Activated naive CD4-positive, alpha-beta T cell treated with anti-CD3 and anti-CD28 coated beads for 36 hours (primary cell): ENCODE data around the gene USP32. TPM values are rescaled to one million over a fixed set of nuclear protein-coding genes. Genes with fewer than 3 reads are reported as not detected.

Experiments used
- CTCF ChIA-PET: fragments of 350-600 bp; sonication (Branson Sonifier 250); formaldehyde crosslinking; loops from one replicate; lab custom pipeline; 2021; ENCODE audit warnings: antibody characterized with exemption; lab: Charles Lee
- DNase-seq: peaks from one replicate; pipeline ENCODE4 v3.0.0-alpha.2; 2020
- H3K27ac Mint-ChIP-seq: one replicate; pipeline ENCODE4 v1.8.0; 2021; ENCODE audit warnings: mild to moderate bottlenecking, mixed read lengths
- H3K27me3 Mint-ChIP-seq: one replicate; pipeline ENCODE4 v1.8.0; 2021; ENCODE audit warnings: low read depth, mixed read lengths
- H3K36me3 Mint-ChIP-seq: one replicate; pipeline ENCODE4 v1.8.0; 2021; ENCODE audit warnings: low read depth, mixed read lengths
- H3K4me1 Mint-ChIP-seq: one replicate; pipeline ENCODE4 v1.8.0; 2021; ENCODE audit warnings: low read depth, mixed read lengths
- H3K4me3 Mint-ChIP-seq: one replicate; pipeline ENCODE4 v1.8.0; 2021; ENCODE audit warnings: mild to moderate bottlenecking, moderate library complexity, mixed read lengths
- H3K9me3 Mint-ChIP-seq: one replicate; pipeline ENCODE4 v1.8.0; 2021; ENCODE audit warnings: mixed read lengths
- intact Hi-C: fragments of 100-400 bp; cut with micrococcal nuclease; formaldehyde crosslinking; loops from one replicate; pipeline ENCODE4 v1.15.1; 2023
- total RNA-seq, 2 experiments: library from RNA; stranded (reverse); gene quantifications; one replicate each; pipeline ENCODE4 v1.2.3, GENCODE V29; 2021

Gene USP32
- total RNA-seq, 2 experiments from 2014 or later = 27.6 to 28.9 TPM

DNA sequence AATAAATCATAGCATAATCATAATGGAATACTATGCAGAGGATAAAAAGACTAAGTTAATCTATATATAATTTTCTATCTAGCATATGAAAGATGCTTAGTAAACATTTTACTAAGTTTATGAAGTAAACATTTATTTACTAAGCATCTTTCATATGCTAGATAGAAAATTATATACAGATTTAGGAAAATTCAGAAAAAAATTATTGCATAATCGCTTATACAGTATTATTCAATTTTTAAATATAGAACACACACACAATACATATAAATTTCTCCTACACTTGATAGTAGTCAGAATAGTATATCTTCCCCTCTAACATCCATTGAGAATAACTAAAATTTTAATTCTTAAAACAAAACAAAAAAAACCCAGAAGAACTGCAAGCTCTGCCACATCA, 131.4 kb downstream of the USP32 start:
- CTCF ChIA-PET = no interaction called here
- peaks cover 11% of the 10 kb centered on the region for H3K36me3 Mint-ChIP-seq
- H3K9me3 Mint-ChIP-seq = no peaks in the 10 kb centered on the region
- DNase-seq = no peak
- H3K27ac Mint-ChIP-seq = no peak overlapping the region
- H3K27me3 Mint-ChIP-seq = no peaks in the 10 kb centered on the region
- no peak overlapping the region for H3K4me3 Mint-ChIP-seq
- intact Hi-C loops = no loop called here
- no peaks in the 10 kb centered on the region for H3K4me1 Mint-ChIP-seq

DNA sequence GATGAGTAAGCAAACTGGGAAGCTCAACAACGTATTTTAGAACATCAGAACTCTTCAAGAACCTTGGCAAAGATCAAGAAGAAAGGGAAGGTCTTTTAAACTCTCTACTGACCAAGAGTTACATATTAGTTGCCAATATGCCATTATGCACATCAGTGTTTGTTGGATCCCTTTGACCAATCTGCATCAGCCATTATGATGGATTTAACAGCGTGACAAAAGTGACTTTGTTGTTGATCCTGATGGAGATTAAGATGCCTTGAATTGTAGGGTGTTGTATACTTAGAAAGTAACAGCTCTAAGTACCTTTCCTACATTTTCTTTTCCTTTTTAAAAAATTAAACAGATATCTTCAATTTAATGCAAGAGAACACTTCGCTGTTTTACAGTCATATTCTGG, 133.6 kb downstream of the USP32 start:
- intact Hi-C loops = no loop called here
- H3K36me3 Mint-ChIP-seq = peaks cover 13% of the 10 kb centered on the region
- CTCF ChIA-PET = interaction anchor here (0.5 kb wide), 1 partner anchor 26 kb away, joined by 5 read pairs; no protein-coding TSS in a partner anchor

DNA sequence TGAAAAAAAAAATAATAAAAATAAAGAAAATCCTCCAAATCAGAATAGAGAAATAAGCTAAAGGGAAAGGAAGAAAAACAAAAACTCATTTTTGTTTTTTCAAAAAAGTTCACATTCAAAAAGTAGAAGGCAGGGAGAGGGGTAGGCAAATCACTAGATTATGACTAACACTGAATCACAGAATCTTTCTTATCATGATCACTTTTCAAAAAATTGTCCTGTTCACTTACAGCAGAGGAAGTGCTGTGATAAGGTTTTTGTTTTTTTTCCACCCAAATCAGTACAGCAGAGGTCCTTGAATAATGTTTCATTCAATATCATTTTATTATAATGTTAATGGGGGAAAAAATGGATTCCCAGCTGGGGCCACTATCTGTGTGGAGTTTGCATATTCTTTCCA, 135.8 kb downstream of the USP32 start:
- CTCF ChIA-PET = no interaction called here
- Mint-ChIP-seq H3K9me3 (no peaks in the 10 kb centered on the region), H3K4me3 (no peak overlapping the region), H3K4me1 (no peaks in the 10 kb centered on the region), H3K36me3 (peaks cover 5% of the 10 kb centered on the region), H3K27ac (no peak overlapping the region), H3K27me3 (no peaks in the 10 kb centered on the region)
- intact Hi-C loops = no loop called here
- no peak for DNase-seq

More for the DNA sequence above, 133.6 kb downstream of the USP32 start:
- Mint-ChIP-seq H3K4me3 (no peak overlapping the region), H3K9me3 (no peaks in the 10 kb centered on the region), H3K4me1 (no peaks in the 10 kb centered on the region), H3K27me3 (no peaks in the 10 kb centered on the region), H3K27ac (no peak overlapping the region)
- no peak for DNase-seq

DNA sequence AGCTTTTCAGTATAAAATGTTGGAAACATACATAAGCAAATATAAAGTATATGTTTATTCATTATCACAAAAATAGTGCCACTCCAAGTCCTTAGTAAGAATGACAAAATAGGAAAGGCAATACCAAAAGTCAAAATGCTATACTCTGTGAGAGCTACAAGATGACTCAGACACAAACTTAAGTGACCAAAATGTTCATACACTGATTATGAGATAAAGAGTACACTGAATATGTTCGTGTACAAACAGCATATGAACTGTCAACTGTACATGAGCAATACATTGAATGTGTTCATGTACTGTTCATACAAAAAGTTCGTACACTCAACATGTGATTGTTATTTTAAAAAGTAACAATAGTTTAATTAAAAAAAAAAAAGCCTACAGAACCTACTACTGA, 138.9 kb downstream of the USP32 start:
- no peak for DNase-seq
- Mint-ChIP-seq H3K4me1 (no peaks in the 10 kb centered on the region), H3K27me3 (no peaks in the 10 kb centered on the region), H3K36me3 (peaks cover 11% of the 10 kb centered on the region), H3K27ac (no peak overlapping the region), H3K4me3 (no peak overlapping the region), H3K9me3 (no peaks in the 10 kb centered on the region)
- CTCF ChIA-PET = no interaction called here
- intact Hi-C loops = no loop called here

DNA sequence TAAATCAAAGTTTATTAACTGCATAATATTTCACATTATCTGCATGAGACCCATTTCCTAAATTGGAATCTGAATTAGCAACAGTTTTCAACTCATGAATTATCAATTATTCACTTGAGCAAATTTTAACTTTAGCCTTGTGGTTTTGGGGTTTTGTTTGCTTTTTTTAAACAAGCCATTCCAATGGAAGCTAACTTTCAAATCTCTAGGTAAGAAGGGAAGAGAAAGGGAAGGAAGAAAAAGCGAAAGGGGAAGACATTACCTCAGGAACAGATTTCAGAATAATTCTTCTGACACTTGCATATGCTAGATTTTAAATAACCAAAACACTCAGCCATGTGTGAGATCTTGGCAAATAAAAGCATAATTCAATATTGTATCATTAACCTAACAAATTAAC, 139.5 kb downstream of the USP32 start:
- H3K27me3 Mint-ChIP-seq = no peaks in the 10 kb centered on the region
- no peaks in the 10 kb centered on the region for H3K4me1 Mint-ChIP-seq
- no peak overlapping the region for H3K27ac Mint-ChIP-seq
- intact Hi-C loops = no loop called here
- DNase-seq = no peak
- H3K9me3 Mint-ChIP-seq = no peaks in the 10 kb centered on the region
- no peak overlapping the region for H3K4me3 Mint-ChIP-seq
- CTCF ChIA-PET = no interaction called here
- peaks cover 13% of the 10 kb centered on the region for H3K36me3 Mint-ChIP-seq

DNA sequence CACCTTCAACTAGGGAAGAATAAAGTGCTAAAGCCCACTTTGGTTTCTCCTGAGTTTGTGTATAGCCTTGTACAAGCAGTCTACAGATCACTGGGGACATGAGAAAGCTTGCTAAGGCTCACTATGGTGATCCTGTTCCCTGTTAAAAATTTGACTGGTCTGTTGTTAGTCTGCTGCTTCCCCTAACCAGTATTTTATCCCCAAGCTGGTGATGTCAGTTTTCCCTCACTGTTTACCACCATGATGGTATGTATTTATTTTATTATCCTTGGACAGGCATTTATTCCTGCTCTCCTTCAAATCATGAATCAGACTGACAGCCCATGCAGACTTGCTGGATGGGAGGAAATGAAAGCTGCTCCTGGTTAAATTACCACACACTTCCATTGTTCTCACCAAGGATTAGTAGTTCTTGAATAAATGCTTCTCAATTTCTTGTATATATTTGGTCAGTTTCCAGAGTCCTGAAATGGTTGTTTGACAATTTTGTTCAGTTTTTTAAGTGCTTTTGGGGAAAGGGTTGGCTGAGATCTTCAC, 142.6 kb downstream of the USP32 start:
- no peak overlapping the region for H3K4me3 Mint-ChIP-seq
- CTCF ChIA-PET = no interaction called here
- no peaks in the 10 kb centered on the region for H3K27me3 Mint-ChIP-seq
- peaks cover 12% of the 10 kb centered on the region for H3K36me3 Mint-ChIP-seq
- no peaks in the 10 kb centered on the region for H3K9me3 Mint-ChIP-seq
- intact Hi-C loops = no loop called here
- no peak overlapping the region for H3K27ac Mint-ChIP-seq
- H3K4me1 Mint-ChIP-seq = no peaks in the 10 kb centered on the region
- no peak for DNase-seq

DNA sequence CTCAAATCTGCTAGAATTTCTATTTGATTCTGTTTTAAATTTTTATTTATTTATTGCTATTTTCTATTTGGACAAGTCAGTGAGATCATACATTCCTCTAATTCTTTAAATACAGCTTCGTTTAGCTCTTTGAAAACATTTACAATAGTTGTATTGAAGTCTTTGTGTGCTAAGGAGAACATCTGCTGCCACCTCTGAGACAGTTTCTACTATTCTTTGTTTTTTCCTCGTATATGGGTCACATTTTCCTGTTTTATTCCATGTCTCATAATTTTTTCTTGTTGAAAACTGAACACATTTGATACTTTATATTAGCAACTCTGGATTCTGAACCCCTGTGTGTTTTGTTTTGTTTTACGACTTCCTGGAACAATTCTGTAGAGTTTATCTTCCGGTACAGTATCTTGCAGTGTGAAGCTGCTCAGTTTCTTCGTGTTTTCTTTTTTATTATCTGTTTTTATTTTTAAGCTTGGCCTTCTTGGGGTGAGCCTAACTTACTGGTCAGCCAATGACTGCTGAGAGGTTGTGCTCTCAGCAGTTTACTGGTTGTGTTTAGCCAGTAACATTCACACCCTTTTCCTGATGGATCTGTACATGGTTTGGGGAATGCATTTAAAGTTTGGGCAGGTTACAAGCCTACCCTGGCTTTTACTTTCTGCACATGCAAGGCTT, 143.2 kb downstream of the USP32 start:
- H3K36me3 Mint-ChIP-seq = peaks cover 12% of the 10 kb centered on the region
- CTCF ChIA-PET = no interaction called here
- no peaks in the 10 kb centered on the region for H3K27me3 Mint-ChIP-seq
- no peak for DNase-seq
- H3K9me3 Mint-ChIP-seq = no peaks in the 10 kb centered on the region
- H3K4me3 Mint-ChIP-seq = no peak overlapping the region
- no peak overlapping the region for H3K27ac Mint-ChIP-seq
- intact Hi-C loops = no loop called here
- no peaks in the 10 kb centered on the region for H3K4me1 Mint-ChIP-seq

DNA sequence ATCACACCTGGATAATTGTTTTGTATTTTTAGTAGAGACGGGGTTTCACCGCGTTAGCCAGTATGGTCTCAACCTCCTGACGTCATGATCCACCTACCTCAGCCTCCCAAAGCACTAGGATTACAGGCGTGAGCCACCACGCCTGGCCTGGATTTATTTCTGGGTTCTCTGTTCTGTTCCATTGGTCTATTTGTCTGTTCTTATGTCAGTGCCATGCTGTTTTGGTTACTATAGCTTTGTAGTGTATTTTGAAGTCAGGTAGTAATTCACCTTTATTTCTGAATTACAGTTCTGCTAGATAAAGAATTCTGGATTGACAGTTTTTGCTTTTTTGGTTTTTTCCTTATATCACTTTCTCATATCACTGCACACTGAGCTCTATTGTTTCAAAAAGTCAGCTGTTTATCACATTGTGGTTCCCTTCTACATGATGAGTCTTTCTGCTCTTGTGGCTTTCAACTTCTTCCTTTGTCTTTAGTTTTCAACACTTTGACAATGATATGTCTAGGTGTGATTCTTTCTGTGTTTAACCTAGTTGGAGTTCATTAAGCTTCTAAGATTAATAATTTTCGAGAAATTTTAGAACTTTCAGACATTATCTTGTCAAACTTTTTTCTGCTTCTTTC, 144.0 kb downstream of the USP32 start:
- no peak for DNase-seq
- H3K4me3 Mint-ChIP-seq = no peak overlapping the region
- peaks cover 12% of the 10 kb centered on the region for H3K36me3 Mint-ChIP-seq
- H3K9me3 Mint-ChIP-seq = no peaks in the 10 kb centered on the region
- no peak overlapping the region for H3K27ac Mint-ChIP-seq
- intact Hi-C loops = no loop called here
- CTCF ChIA-PET = no interaction called here
- no peaks in the 10 kb centered on the region for H3K27me3 Mint-ChIP-seq
- H3K4me1 Mint-ChIP-seq = no peaks in the 10 kb centered on the region

DNA sequence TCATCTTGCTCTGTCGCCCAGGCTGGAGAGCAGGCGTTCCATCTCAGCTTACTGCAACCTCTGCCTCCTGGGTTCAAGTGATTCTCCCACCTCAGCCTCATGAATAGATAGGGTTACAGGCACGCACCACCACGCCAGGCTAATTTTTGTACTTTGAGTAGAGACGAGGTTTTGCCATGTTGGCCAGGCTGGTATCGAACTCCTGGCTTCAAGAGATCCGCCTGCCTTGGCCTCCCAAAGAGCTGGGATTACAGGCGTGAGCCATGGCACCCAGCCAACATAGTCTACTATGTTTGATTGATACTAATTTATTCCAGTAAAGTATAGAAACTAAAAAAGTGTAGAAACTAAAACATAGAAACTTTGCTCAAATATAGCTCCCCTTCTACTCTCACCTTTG, 147.3 kb downstream of the USP32 start:
- CTCF ChIA-PET = interaction anchor here (0.6 kb wide), 1 partner anchor 85 kb away, joined by 4 read pairs; no protein-coding TSS in a partner anchor
- no peak overlapping the region for H3K4me3 Mint-ChIP-seq
- intact Hi-C loops = no loop called here
- no peak for DNase-seq
- H3K36me3 Mint-ChIP-seq = peaks cover 14% of the 10 kb centered on the region
- no peaks in the 10 kb centered on the region for H3K27me3 Mint-ChIP-seq
- peaks cover 3% of the 10 kb centered on the region for H3K9me3 Mint-ChIP-seq
- H3K4me1 Mint-ChIP-seq = no peaks in the 10 kb centered on the region
- no peak overlapping the region for H3K27ac Mint-ChIP-seq

DNA sequence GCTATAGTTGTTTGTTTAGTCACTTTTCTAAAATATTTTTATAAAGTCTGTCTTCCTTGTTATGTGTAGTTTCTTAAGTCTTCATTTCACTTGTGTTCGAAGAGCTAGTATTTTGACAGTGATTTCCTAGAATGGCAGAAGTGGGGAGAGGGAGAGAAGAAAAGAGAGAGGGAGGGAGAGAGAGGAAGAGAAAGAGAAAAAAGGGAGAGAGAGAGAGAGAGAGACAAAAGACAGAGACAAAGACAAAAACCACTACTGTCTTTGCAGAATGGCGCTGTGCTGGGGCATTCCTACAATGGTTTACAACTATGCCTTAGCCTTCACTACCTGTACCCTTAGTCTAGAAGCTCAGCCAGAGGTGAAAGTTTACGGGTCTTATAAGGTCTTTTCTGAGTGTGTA, 151.6 kb downstream of the USP32 start:
- Mint-ChIP-seq H3K4me1 (no peaks in the 10 kb centered on the region), H3K4me3 (no peak overlapping the region), H3K27me3 (no peaks in the 10 kb centered on the region), H3K27ac (no peak overlapping the region), H3K9me3 (peaks cover 3% of the 10 kb centered on the region), H3K36me3 (peaks cover 10% of the 10 kb centered on the region)
- intact Hi-C loops = no loop called here
- DNase-seq = no peak
- CTCF ChIA-PET = no interaction called here

DNA sequence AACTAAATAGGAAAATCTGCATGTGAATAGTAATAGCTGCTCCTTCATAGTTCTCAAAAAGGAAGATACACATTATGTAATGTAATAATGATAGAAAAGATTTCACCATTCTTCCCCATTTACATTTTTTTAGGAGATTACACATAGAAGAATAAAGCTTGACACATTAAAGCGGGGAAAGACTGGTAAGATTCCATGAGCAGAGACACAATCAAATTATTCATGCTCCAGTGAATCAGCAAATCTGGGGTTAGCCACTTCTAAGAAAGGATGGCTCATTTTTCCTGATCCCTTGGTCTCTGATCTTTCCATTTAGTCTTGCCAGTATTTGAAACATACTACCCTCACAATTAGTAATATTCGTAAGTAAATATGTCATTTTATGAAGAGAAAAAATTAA, 160.2 kb downstream of the USP32 start:
- H3K27me3 Mint-ChIP-seq = no peaks in the 10 kb centered on the region
- no peak for DNase-seq
- no peak overlapping the region for H3K27ac Mint-ChIP-seq
- H3K4me3 Mint-ChIP-seq = no peak overlapping the region
- peaks cover 6% of the 10 kb centered on the region for H3K4me1 Mint-ChIP-seq
- peaks cover 8% of the 10 kb centered on the region for H3K36me3 Mint-ChIP-seq
- CTCF ChIA-PET = interaction anchor here (0.6 to 1.8 kb wide), 9 partner anchors 10 to 296 kb away, joined by 3 to 7 read pairs (median 3); no protein-coding TSS in a partner anchor
- intact Hi-C loops = loop anchor here (1.0 kb wide), 1 partner anchor 205 kb away; no protein-coding TSS in a partner anchor
- H3K9me3 Mint-ChIP-seq = no peaks in the 10 kb centered on the region

DNA sequence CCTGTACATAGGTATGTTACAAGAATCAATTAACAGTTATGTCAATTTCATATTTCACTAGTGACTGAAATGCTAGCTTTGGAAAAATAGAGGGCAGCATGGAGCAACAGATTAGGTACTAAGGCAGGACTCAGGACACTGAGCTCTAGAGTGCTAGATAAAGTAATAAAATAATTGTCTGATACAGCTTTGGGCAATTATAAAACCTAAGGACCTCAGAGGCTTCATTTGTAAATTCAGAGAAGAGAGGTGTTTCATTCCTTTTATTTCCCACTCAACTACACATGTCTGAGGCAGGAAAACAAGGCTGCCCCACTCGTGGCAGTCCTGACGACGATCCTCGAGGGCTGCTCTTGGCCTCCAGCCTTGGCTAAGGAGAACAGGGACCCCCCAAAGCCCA, 160.7 kb downstream of the USP32 start:
- H3K4me1 Mint-ChIP-seq = peaks cover 6% of the 10 kb centered on the region
- no peak for DNase-seq
- peaks cover 8% of the 10 kb centered on the region for H3K36me3 Mint-ChIP-seq
- no peaks in the 10 kb centered on the region for H3K9me3 Mint-ChIP-seq
- intact Hi-C loops = loop anchor here (1.0 kb wide), 1 partner anchor 205 kb away; no protein-coding TSS in a partner anchor
- H3K4me3 Mint-ChIP-seq = no peak overlapping the region
- H3K27me3 Mint-ChIP-seq = no peaks in the 10 kb centered on the region
- CTCF ChIA-PET = interaction anchor here (0.6 to 1.8 kb wide), 8 partner anchors 11 to 202 kb away, joined by 3 to 7 read pairs (median 4); no protein-coding TSS in a partner anchor
- no peak overlapping the region for H3K27ac Mint-ChIP-seq
